Central memory CD8-positive, alpha-beta T cell (primary cell): ENCODE measurements around the gene ITPR1.

ENCODE experiments used
- ATAC-seq: fragments of 150-1000 bp; cut with Tn5 transposase; replicated peaks from 2 replicates; pipeline ENCODE4 v1.10.0; 2022; ENCODE audit warnings: mild to moderate bottlenecking, moderate FRiP score, moderate number of reproducible peaks; ENCODE audit not compliant: poor library complexity, severe bottlenecking; ENCODE audit errors: extremely low read depth
- DNase-seq, 2 donors: peaks; one replicate each; pipeline ENCODE4 v3.0.0; 2021; ENCODE audit warnings: low spot score in 2 of 2
- H3K27ac Mint-ChIP-seq: one replicate; pipeline ENCODE4 v1.8.0; 2022; ENCODE audit warnings: low read depth, mild to moderate bottlenecking, moderate library complexity, mixed read lengths
- H3K27me3 Mint-ChIP-seq: one replicate; pipeline ENCODE4 v1.8.0; 2022; ENCODE audit warnings: mixed read lengths
- H3K36me3 Mint-ChIP-seq: one replicate; pipeline ENCODE4 v1.8.0; 2022; ENCODE audit warnings: mild to moderate bottlenecking, moderate library complexity, mixed read lengths; ENCODE audit not compliant: insufficient read depth
- H3K4me1 Mint-ChIP-seq: one replicate; pipeline ENCODE4 v1.8.0; 2022; ENCODE audit warnings: mixed read lengths
- H3K4me3 Mint-ChIP-seq: one replicate; pipeline ENCODE4 v1.8.0; 2022; ENCODE audit warnings: mild to moderate bottlenecking, moderate library complexity, mixed read lengths
- H3K9me3 Mint-ChIP-seq: one replicate; pipeline ENCODE4 v1.8.0; 2022; ENCODE audit warnings: mixed read lengths

ITPR1 gene

GRCh38 chr3:4551051-4551711, 58.0 kb downstream of the ITPR1 start:
- Mint-ChIP-seq H3K27me3 (no peaks in the 10 kb centered on the region), H3K9me3 (no peaks in the 10 kb centered on the region), H3K36me3 (peaks cover 5% of the 10 kb centered on the region), H3K4me1 (peaks cover 22% of the 10 kb centered on the region), H3K4me3 (no peak overlapping the region), H3K27ac (peak overlapping the region; percentile 50)
- ATAC-seq = no peak
- DNase-seq = no peak

- Mint-ChIP-seq H3K36me3 (peaks cover 5% of the 10 kb centered on the region), H3K27ac (no peak overlapping the region), H3K4me3 (no peak overlapping the region), H3K4me1 (peaks cover 22% of the 10 kb centered on the region), H3K9me3 (no peaks in the 10 kb centered on the region), H3K27me3 (no peaks in the 10 kb centered on the region)
- DNase-seq (no peak), ATAC-seq (no peak)
Measured at GRCh38 chr3:4551794-4552442, 58.8 kb downstream of the ITPR1 start.

- peaks cover 5% of the 10 kb centered on the region for H3K36me3 Mint-ChIP-seq
- no peak overlapping the region for H3K4me3 Mint-ChIP-seq
- no peaks in the 10 kb centered on the region for H3K27me3 Mint-ChIP-seq
- H3K4me1 Mint-ChIP-seq = peaks cover 22% of the 10 kb centered on the region
- no peak for DNase-seq
- no peak overlapping the region for H3K27ac Mint-ChIP-seq
- no peak for ATAC-seq
- H3K9me3 Mint-ChIP-seq = peaks cover under 1% of the 10 kb centered on the region
Measured at GRCh38 chr3:4552811-4553210, 59.7 kb downstream of the ITPR1 start.

- H3K4me1 Mint-ChIP-seq = peaks cover 18% of the 10 kb centered on the region
- no peak for ATAC-seq
- no peak overlapping the region for H3K4me3 Mint-ChIP-seq
- H3K27ac Mint-ChIP-seq = no peak overlapping the region
- DNase-seq = no peak
- H3K27me3 Mint-ChIP-seq = no peaks in the 10 kb centered on the region
- peaks cover 1% of the 10 kb centered on the region for H3K36me3 Mint-ChIP-seq
- peaks cover 5% of the 10 kb centered on the region for H3K9me3 Mint-ChIP-seq
Measured at GRCh38 chr3:4561661-4562060, 68.5 kb downstream of the ITPR1 start.

- H3K27ac Mint-ChIP-seq = no peak overlapping the region
- peaks cover 26% of the 10 kb centered on the region for H3K4me1 Mint-ChIP-seq
Measured at GRCh38 chr3:4562595-4562994, 69.4 kb downstream of the ITPR1 start.

GRCh38 chr3:4564270-4564669, 71.1 kb downstream of the ITPR1 start:
- DNase-seq (no peak), ATAC-seq (no peak)
- H3K27ac Mint-ChIP-seq = no peak overlapping the region
- H3K36me3 Mint-ChIP-seq = peaks cover 1% of the 10 kb centered on the region
- H3K9me3 Mint-ChIP-seq = no peaks in the 10 kb centered on the region
- H3K27me3 Mint-ChIP-seq = no peaks in the 10 kb centered on the region
- no peak overlapping the region for H3K4me3 Mint-ChIP-seq
- H3K4me1 Mint-ChIP-seq = peaks cover 26% of the 10 kb centered on the region

More at GRCh38 chr3:4562595-4562994, 69.4 kb downstream of the ITPR1 start:
- Mint-ChIP-seq H3K27me3 (no peaks in the 10 kb centered on the region), H3K9me3 (peaks cover 5% of the 10 kb centered on the region), H3K36me3 (peaks cover 1% of the 10 kb centered on the region), H3K4me3 (no peak overlapping the region)
- DNase-seq (no peak), ATAC-seq (no peak)

- Mint-ChIP-seq H3K36me3 (peaks cover 1% of the 10 kb centered on the region), H3K27ac (no peak overlapping the region), H3K27me3 (no peaks in the 10 kb centered on the region), H3K9me3 (no peaks in the 10 kb centered on the region), H3K4me3 (no peak overlapping the region), H3K4me1 (peaks cover 26% of the 10 kb centered on the region)
- ATAC-seq = no peak
- no peak for DNase-seq
Measured at GRCh38 chr3:4564928-4565586, 71.9 kb downstream of the ITPR1 start.

- H3K4me1 Mint-ChIP-seq = peaks cover 27% of the 10 kb centered on the region
- H3K27me3 Mint-ChIP-seq = no peaks in the 10 kb centered on the region
- peaks cover 1% of the 10 kb centered on the region for H3K36me3 Mint-ChIP-seq
- H3K9me3 Mint-ChIP-seq = no peaks in the 10 kb centered on the region
- no peak overlapping the region for H3K27ac Mint-ChIP-seq
- ATAC-seq (no peak), DNase-seq (no peak)
- H3K4me3 Mint-ChIP-seq = no peak overlapping the region
Measured at GRCh38 chr3:4565809-4566501, 72.8 kb downstream of the ITPR1 start.

- DNase-seq (no peak), ATAC-seq (no peak)
- no peaks in the 10 kb centered on the region for H3K36me3 Mint-ChIP-seq
- H3K4me1 Mint-ChIP-seq = peaks cover 33% of the 10 kb centered on the region
- no peaks in the 10 kb centered on the region for H3K9me3 Mint-ChIP-seq
- H3K4me3 Mint-ChIP-seq = no peak overlapping the region
- no peaks in the 10 kb centered on the region for H3K27me3 Mint-ChIP-seq
- no peak overlapping the region for H3K27ac Mint-ChIP-seq
Measured at GRCh38 chr3:4568841-4569240, 75.7 kb downstream of the ITPR1 start.

GRCh38 chr3:4570840-4571621, 77.9 kb downstream of the ITPR1 start:
- peak overlapping the region; percentile 30 for H3K27ac Mint-ChIP-seq
- H3K4me1 Mint-ChIP-seq = peaks cover 24% of the 10 kb centered on the region
- DNase-seq (no peak), ATAC-seq (peak; percentile 82)
- peaks cover 4% of the 10 kb centered on the region for H3K36me3 Mint-ChIP-seq
- H3K9me3 Mint-ChIP-seq = no peaks in the 10 kb centered on the region
- H3K4me3 Mint-ChIP-seq = no peak overlapping the region
- H3K27me3 Mint-ChIP-seq = no peaks in the 10 kb centered on the region

- peaks cover 19% of the 10 kb centered on the region for H3K4me1 Mint-ChIP-seq
- no peaks in the 10 kb centered on the region for H3K9me3 Mint-ChIP-seq
- peaks cover 4% of the 10 kb centered on the region for H3K36me3 Mint-ChIP-seq
- H3K27me3 Mint-ChIP-seq = no peaks in the 10 kb centered on the region
- no peak overlapping the region for H3K4me3 Mint-ChIP-seq
- ATAC-seq (no peak), DNase-seq (no peak)
- peak overlapping the region; percentile 30 for H3K27ac Mint-ChIP-seq
Measured at GRCh38 chr3:4571690-4572334, 78.7 kb downstream of the ITPR1 start.

- no peak overlapping the region for H3K4me3 Mint-ChIP-seq
- no peak for DNase-seq
- no peaks in the 10 kb centered on the region for H3K27me3 Mint-ChIP-seq
- H3K4me1 Mint-ChIP-seq = peaks cover 13% of the 10 kb centered on the region
- H3K27ac Mint-ChIP-seq = no peak overlapping the region
- ATAC-seq = no peak
- peaks cover 4% of the 10 kb centered on the region for H3K36me3 Mint-ChIP-seq
- H3K9me3 Mint-ChIP-seq = no peaks in the 10 kb centered on the region
Measured at GRCh38 chr3:4573153-4573552, 80.0 kb downstream of the ITPR1 start.
